ENCODE data around the gene CCBE1.

CCBE1 gene

DNA sequence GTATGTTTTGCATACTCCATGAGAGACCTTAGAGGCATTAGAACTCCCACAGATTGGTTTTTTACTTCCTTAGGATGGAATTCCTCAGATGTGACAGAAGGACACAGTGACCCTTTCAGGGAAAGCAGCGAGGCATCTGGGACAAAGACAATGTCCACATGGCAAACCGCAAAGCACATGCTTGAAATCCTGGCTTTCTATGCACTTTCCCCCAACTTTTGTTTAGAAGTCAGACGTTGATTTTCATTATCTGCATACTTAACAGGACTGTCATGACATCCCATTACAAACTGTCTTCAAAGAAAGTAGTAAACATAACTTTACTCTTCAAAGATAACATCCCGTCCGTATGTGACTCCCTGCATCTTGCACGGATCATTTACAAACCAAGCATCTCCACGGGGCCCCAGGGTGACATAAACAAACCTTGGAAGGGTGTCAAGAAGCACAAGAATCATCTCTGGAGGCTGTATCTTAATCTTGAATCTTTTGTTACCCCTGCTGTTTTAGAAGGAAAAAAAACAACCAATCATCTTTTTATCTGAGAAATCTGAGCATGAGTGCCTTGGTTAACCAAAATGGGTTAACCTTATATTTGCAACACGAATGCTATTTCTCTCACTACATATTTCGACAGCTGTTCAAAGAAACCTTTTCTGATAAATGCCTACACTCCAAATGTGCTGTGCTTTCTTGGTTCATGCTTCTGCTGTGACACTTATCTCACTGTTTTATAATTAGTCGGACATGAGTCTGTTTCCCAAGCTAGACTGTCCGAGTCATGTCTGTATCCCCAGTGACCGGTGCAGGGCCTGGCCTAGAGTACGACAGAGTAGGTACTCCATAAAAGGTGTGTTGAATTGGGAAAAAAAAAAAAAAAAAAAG is 90.8 kb downstream of the CCBE1 start:
- TF ChIP-seq SIN3A (IDR thresholded peaks at IDR 0.05; ENCODE audit: borderline replicate concordance, insufficient read depth, low read length) (no peak), TAF1 (IDR thresholded peaks at IDR 0.05; ENCODE audit: borderline replicate concordance, insufficient read depth, low read length) (no peak), FOXP2 (optimal IDR thresholded peaks at IDR 0.05; ENCODE audit: borderline replicate concordance, extremely low read depth, extremely low read length, insufficient read depth) (no peak), POLR2AphosphoS5 (IDR thresholded peaks at IDR 0.05; ENCODE audit: low read depth, low read length) (no peak)
- TF ChIP-seq, protein P1, sequence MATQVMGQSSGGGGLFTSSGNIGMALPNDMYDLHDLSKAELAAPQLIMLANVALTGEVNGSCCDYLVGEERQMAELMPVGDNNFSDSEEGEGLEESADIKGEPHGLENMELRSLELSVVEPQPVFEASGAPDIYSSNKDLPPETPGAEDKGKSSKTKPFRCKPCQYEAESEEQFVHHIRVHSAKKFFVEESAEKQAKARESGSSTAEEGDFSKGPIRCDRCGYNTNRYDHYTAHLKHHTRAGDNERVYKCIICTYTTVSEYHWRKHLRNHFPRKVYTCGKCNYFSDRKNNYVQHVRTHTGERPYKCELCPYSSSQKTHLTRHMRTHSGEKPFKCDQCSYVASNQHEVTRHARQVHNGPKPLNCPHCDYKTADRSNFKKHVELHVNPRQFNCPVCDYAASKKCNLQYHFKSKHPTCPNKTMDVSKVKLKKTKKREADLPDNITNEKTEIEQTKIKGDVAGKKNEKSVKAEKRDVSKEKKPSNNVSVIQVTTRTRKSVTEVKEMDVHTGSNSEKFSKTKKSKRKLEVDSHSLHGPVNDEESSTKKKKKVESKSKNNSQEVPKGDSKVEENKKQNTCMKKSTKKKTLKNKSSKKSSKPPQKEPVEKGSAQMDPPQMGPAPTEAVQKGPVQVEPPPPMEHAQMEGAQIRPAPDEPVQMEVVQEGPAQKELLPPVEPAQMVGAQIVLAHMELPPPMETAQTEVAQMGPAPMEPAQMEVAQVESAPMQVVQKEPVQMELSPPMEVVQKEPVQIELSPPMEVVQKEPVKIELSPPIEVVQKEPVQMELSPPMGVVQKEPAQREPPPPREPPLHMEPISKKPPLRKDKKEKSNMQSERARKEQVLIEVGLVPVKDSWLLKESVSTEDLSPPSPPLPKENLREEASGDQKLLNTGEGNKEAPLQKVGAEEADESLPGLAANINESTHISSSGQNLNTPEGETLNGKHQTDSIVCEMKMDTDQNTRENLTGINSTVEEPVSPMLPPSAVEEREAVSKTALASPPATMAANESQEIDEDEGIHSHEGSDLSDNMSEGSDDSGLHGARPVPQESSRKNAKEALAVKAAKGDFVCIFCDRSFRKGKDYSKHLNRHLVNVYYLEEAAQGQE (IDR thresholded peaks at IDR 0.05; ENCODE audit: insufficient read depth in 1 of 2, low read depth in 2 of 2, low read length in 2 of 2), result no peak

DNA sequence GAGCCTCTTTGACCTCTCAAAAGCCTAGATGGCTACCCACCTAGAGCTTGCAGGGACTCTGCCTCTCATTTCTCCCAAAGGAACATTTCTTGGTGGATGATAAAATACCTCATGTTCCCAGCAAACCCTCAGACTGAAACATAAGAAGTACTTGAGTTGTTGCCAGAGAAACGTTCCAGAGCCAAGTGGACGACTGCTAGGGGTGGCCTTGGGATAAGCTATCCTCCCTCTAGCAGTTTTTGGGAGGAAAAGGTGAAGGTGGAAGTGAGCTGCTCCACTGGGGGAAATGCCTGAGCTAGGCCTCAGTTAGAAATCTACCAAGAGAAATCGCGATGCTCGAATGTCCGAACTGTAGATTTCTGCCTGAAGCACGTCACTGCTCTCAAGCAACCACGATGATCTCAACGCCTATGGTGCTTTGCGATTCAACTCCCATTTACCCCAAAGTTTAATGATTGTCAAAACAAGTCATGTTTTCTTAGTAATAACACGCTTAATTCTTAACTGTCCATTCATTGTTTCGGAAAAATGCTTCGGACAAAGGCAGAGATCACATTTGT is 91.5 kb downstream of the CCBE1 start:
- TF ChIP-seq SIN3A (IDR thresholded peaks at IDR 0.05; ENCODE audit: borderline replicate concordance, insufficient read depth, low read length) (no peak), POLR2AphosphoS5 (IDR thresholded peaks at IDR 0.05; ENCODE audit: low read depth, low read length) (no peak), FOXP2 (optimal IDR thresholded peaks at IDR 0.05; ENCODE audit: borderline replicate concordance, extremely low read depth, extremely low read length, insufficient read depth) (no peak), TAF1 (IDR thresholded peaks at IDR 0.05; ENCODE audit: borderline replicate concordance, insufficient read depth, low read length) (no peak)
- TF ChIP-seq, protein P1 (IDR thresholded peaks at IDR 0.05; ENCODE audit: insufficient read depth in 1 of 2, low read depth in 2 of 2, low read length in 2 of 2), result no peak

DNA sequence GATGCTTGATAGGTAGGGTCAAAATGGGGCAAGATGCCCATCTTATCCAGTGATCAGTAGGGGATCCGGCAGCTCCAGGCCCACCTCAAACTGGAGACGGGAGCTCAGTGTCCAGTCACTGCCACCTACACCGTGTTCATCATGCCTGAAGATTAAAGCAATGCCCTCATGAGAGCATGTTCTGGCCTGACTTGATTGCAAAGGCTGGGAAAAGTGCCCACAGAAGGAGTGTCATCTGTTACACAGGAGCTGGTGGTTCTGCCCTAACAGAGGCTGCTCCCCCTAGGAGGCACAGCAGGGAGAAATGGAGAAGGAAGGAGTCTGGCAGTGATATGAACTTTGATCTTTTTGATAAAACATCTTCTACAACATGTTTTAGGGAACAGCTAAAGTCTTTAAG is 92.3 kb downstream of the CCBE1 start:
- TF ChIP-seq POLR2AphosphoS5 (IDR thresholded peaks at IDR 0.05; ENCODE audit: low read depth, low read length), result no peak

DNA sequence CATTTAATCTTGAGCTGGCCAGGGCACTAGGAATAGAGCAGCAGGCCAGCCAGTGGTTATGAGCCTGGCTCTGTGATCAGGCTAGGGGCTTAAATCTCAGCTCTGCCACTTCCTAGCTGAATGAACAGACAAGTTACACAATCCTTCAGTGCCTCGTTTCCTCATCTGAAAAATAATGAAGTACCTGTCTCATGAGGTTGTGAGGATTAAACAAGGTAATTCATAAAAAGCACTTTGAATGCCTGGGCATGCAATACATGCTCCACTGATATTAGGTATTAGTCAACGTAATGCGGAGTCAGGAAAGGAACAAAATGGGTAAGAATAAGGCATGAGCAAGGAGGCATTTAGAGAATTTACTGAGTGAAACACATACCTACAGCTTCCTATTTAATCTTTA is 100.2 kb downstream of the CCBE1 start:
- TF ChIP-seq TAF1 (IDR thresholded peaks at IDR 0.05; ENCODE audit: borderline replicate concordance, insufficient read depth, low read length) (no peak), POLR2AphosphoS5 (IDR thresholded peaks at IDR 0.05; ENCODE audit: low read depth, low read length) (no peak), SIN3A (IDR thresholded peaks at IDR 0.05; ENCODE audit: borderline replicate concordance, insufficient read depth, low read length) (no peak), FOXP2 (optimal IDR thresholded peaks at IDR 0.05; ENCODE audit: borderline replicate concordance, extremely low read depth, extremely low read length, insufficient read depth) (no peak)
- TF ChIP-seq, protein P1 (IDR thresholded peaks at IDR 0.05; ENCODE audit: insufficient read depth in 1 of 2, low read depth in 2 of 2, low read length in 2 of 2), result no peak

DNA sequence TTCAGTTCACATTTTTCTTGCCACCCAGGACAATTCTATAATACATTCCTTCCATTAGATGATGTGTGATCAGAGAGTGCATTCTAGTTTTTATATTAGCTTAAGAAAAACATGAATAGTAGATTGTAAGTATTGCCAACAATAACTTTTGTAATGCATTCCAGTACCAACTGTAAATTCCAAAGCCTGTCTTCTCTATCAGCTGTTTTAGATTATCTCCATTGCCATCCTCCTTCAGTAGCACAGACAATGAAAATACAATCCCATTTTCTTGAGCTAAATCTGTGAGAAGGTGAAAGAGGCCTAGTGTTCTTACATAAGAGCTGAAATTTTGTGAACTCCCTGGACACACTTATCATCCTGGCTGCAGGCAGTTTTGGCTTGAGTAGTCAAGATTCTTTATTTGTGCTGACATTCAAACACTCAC is 103.9 kb downstream of the CCBE1 start:
- TF ChIP-seq POLR2AphosphoS5 (IDR thresholded peaks at IDR 0.05; ENCODE audit: low read depth, low read length), result no peak
- TF ChIP-seq FOXP2 (optimal IDR thresholded peaks at IDR 0.05; ENCODE audit: borderline replicate concordance, extremely low read depth, extremely low read length, insufficient read depth), result no peak
- TF ChIP-seq SIN3A (IDR thresholded peaks at IDR 0.05; ENCODE audit: borderline replicate concordance, insufficient read depth, low read length), result no peak
- no peak for TF ChIP-seq TAF1 (IDR thresholded peaks at IDR 0.05; ENCODE audit: borderline replicate concordance, insufficient read depth, low read length)
- TF ChIP-seq, protein P1 (IDR thresholded peaks at IDR 0.05; ENCODE audit: insufficient read depth in 1 of 2, low read depth in 2 of 2, low read length in 2 of 2), result no peak

All from PFSK-1 (cell line).